ENCODE results near the gene TMEM236. TPM values are rescaled to one million over a fixed set of nuclear protein-coding genes. Genes with fewer than 3 reads are reported as not detected.

Gene TMEM236
- total and polyA plus RNA-seq, 7 donors: 0.28 to 10.5 (median 1.8) TPM

GRCh38 chr10:17744341-17744861 lies 7.6 kb upstream of the TMEM236 start:
- Histone ChIP-seq H3K9me3 (no peaks in the 10 kb centered on the region), H3K4me1 (no peaks in the 10 kb centered on the region), H3K36me3 (no peaks in the 10 kb centered on the region), H3K27me3 (no peaks in the 10 kb centered on the region), H3K27ac (peak overlapping the region in 1 of 4 donors; percentile 24), H3K4me3 (no peak overlapping the region)
- intact Hi-C loops (cut with DNase I): no loop called here
- TF ChIP-seq EP300 (IDR thresholded peaks at IDR 0.05) (no peak), CTCF (IDR thresholded peaks at IDR 0.05) (no peak), POLR2AphosphoS5 (IDR thresholded peaks at IDR 0.05) (no peak), POLR2A (IDR thresholded peaks at IDR 0.05) (no peak)
- DNase-seq: no peak
- WGBS, 2 donors: 27 to 34% methylated on average over 6 of the region's 6 CpGs

- H3K4me1 ChIP-seq: no peaks in the 10 kb centered on the region
- no peaks in the 10 kb centered on the region for H3K27me3 ChIP-seq
- no peak overlapping the region for H3K4me3 ChIP-seq
- no peak overlapping the region for H3K27ac ChIP-seq
- no peaks in the 10 kb centered on the region for H3K36me3 ChIP-seq
- no peaks in the 10 kb centered on the region for H3K9me3 ChIP-seq
- WGBS, 2 donors: 76 to 88% methylated on average over 10 of the region's 10 CpGs
- no peak for DNase-seq
- TF ChIP-seq POLR2A (IDR thresholded peaks at IDR 0.05) (no peak), CTCF (IDR thresholded peaks at IDR 0.05) (no peak), EP300 (IDR thresholded peaks at IDR 0.05) (no peak), POLR2AphosphoS5 (IDR thresholded peaks at IDR 0.05) (no peak)
- intact Hi-C loops (cut with DNase I): no loop called here
Measured at GRCh38 chr10:17747883-17748550, 4.0 kb upstream of the TMEM236 start.

- intact Hi-C loops (cut with DNase I): no loop called here
- 95 to 96% methylated on average over 8 of the region's 8 CpGs for WGBS, 2 donors
- TF ChIP-seq CTCF (IDR thresholded peaks at IDR 0.05) (no peak), POLR2AphosphoS5 (IDR thresholded peaks at IDR 0.05) (no peak), POLR2A (IDR thresholded peaks at IDR 0.05) (no peak), EP300 (IDR thresholded peaks at IDR 0.05) (no peak)
Measured at GRCh38 chr10:17749890-17750289, 2.1 kb upstream of the TMEM236 start.

GRCh38 chr10:17756557-17757217 lies 4.7 kb downstream of the TMEM236 start:
- Histone ChIP-seq H3K27me3 (no peaks in the 10 kb centered on the region), H3K27ac (no peak overlapping the region), H3K9me3 (no peaks in the 10 kb centered on the region), H3K36me3 (no peaks in the 10 kb centered on the region), H3K4me1 (peaks cover 0 to 18% (median 11%) of the 10 kb centered on the region in 4 donors), H3K4me3 (peak overlapping the region in 2 of 4 donors; percentile 4)
- TF ChIP-seq POLR2A (IDR thresholded peaks at IDR 0.05): no peak
- peak in 1 of 4 donors; percentile 15 for TF ChIP-seq POLR2AphosphoS5 (IDR thresholded peaks at IDR 0.05)
- 13 to 39% methylated on average over 7 of the region's 7 CpGs for WGBS, 2 donors
- intact Hi-C loops (cut with DNase I): no loop called here
- no peak for DNase-seq

More at GRCh38 chr10:17749890-17750289, 2.1 kb upstream of the TMEM236 start:
- Histone ChIP-seq H3K27me3 (no peaks in the 10 kb centered on the region), H3K9me3 (no peaks in the 10 kb centered on the region), H3K4me3 (no peak overlapping the region), H3K4me1 (no peaks in the 10 kb centered on the region), H3K36me3 (no peaks in the 10 kb centered on the region), H3K27ac (no peak overlapping the region)
- DNase-seq: no peak

- no peak for DNase-seq
- Histone ChIP-seq H3K4me3 (no peak overlapping the region), H3K36me3 (no peaks in the 10 kb centered on the region), H3K27me3 (no peaks in the 10 kb centered on the region), H3K27ac (no peak overlapping the region), H3K9me3 (no peaks in the 10 kb centered on the region), H3K4me1 (peaks cover 0 to 18% (median 11%) of the 10 kb centered on the region in 4 donors)
- 46 to 82% methylated on average over 2 of the region's 2 CpGs for WGBS, 2 donors
- intact Hi-C loops (cut with DNase I): no loop called here
- TF ChIP-seq EP300 (IDR thresholded peaks at IDR 0.05): no peak
- no peak for TF ChIP-seq POLR2AphosphoS5 (IDR thresholded peaks at IDR 0.05)
- no peak for TF ChIP-seq POLR2A (IDR thresholded peaks at IDR 0.05)
- no peak for TF ChIP-seq CTCF (IDR thresholded peaks at IDR 0.05)
Measured at GRCh38 chr10:17758200-17758599, 6.2 kb downstream of the TMEM236 start.

Measured in sigmoid colon (tissue), 7 donors.